Measurements from ENCODE around the gene LRRC8D.

LRRC8D gene

GRCh38 chr1:89844860-89845259 lies 24.0 kb downstream of the LRRC8D start:
- H3K27ac ChIP-seq (ENCODE audit: low read depth, low read length): 0 out of 2 replicates have a peak overlapping the region, but pooled peaks have one; percentile 56
- H3K36me3 ChIP-seq (ENCODE audit: low read length): peaks cover 10% of the 10 kb centered on the region; the same call in 1 of the 2 replicates
- H3K4me3 ChIP-seq (ENCODE audit: insufficient read depth, low read length, poor library complexity, severe bottlenecking): peak overlapping the region; percentile 75
- no peaks in the 10 kb centered on the region for H3K9me2 ChIP-seq (replicated peaks; ENCODE audit: insufficient read depth, low read length)
- peak overlapping the region; percentile 85 for H3K9ac ChIP-seq (ENCODE audit: low read length)
- no peaks in the 10 kb centered on the region for H3K9me3 ChIP-seq (ENCODE audit: insufficient read depth, low read length)
- no peak overlapping the region for H2AFZ ChIP-seq (ENCODE audit: low read depth, low read length, severe bottlenecking)
- H3K4me2 ChIP-seq (ENCODE audit: low read depth, low read length, poor library complexity, severe bottlenecking): peak overlapping the region; percentile 98
- peaks cover 13% of the 10 kb centered on the region; the same call in 1 of the 2 replicates for H3F3A ChIP-seq (ENCODE audit: insufficient read depth)
- H4K20me1 ChIP-seq (ENCODE audit: low read depth, low read length): no peaks in the 10 kb centered on the region
- no peaks in the 10 kb centered on the region for H3K27me3 ChIP-seq (ENCODE audit: low read length)
- H3K79me2 ChIP-seq (ENCODE audit: insufficient read depth, low read length): peaks cover 42% of the 10 kb centered on the region
- no peak for TF ChIP-seq CTCF (IDR thresholded peaks at IDR 0.05; ENCODE audit: insufficient read depth, low read length, poor library complexity, severe bottlenecking)
- no peak for TF ChIP-seq EZH2phosphoT487 (conservative IDR thresholded peaks at IDR 0.05; ENCODE audit: low read length)

GRCh38 chr1:89847191-89847729 lies 26.4 kb downstream of the LRRC8D start:
- Histone ChIP-seq H3K36me3 (ENCODE audit: low read length) (peaks cover 18% of the 10 kb centered on the region; the same call in 1 of the 2 replicates), H3F3A (ENCODE audit: insufficient read depth) (peaks cover 11% of the 10 kb centered on the region; the same call in 1 of the 2 replicates), H3K9ac (ENCODE audit: low read length) (no peak overlapping the region), H3K4me2 (ENCODE audit: low read depth, low read length, poor library complexity, severe bottlenecking) (peak overlapping the region; percentile 15), H3K9me3 (ENCODE audit: insufficient read depth, low read length) (no peaks in the 10 kb centered on the region), H3K27me3 (ENCODE audit: low read length) (no peaks in the 10 kb centered on the region), H3K9me2 (replicated peaks; ENCODE audit: insufficient read depth, low read length) (no peaks in the 10 kb centered on the region), H4K20me1 (ENCODE audit: low read depth, low read length) (no peaks in the 10 kb centered on the region), H3K4me3 (ENCODE audit: insufficient read depth, low read length, poor library complexity, severe bottlenecking) (no peak overlapping the region), H3K79me2 (ENCODE audit: insufficient read depth, low read length) (peaks cover 61% of the 10 kb centered on the region), H2AFZ (ENCODE audit: low read depth, low read length, severe bottlenecking) (no peak overlapping the region), H3K27ac (ENCODE audit: low read depth, low read length) (no peak overlapping the region)
- no peak for TF ChIP-seq CTCF (IDR thresholded peaks at IDR 0.05; ENCODE audit: insufficient read depth, low read length, poor library complexity, severe bottlenecking)
- no peak for TF ChIP-seq EZH2phosphoT487 (conservative IDR thresholded peaks at IDR 0.05; ENCODE audit: low read length)

- Histone ChIP-seq H3K27ac (ENCODE audit: low read depth, low read length) (no peak overlapping the region), H3K9ac (ENCODE audit: low read length) (no peak overlapping the region), H2AFZ (ENCODE audit: low read depth, low read length, severe bottlenecking) (no peak overlapping the region), H3K4me3 (ENCODE audit: insufficient read depth, low read length, poor library complexity, severe bottlenecking) (no peak overlapping the region), H3K9me3 (ENCODE audit: insufficient read depth, low read length) (no peaks in the 10 kb centered on the region), H3K79me2 (ENCODE audit: insufficient read depth, low read length) (peaks cover 67% of the 10 kb centered on the region), H3K36me3 (ENCODE audit: low read length) (peaks cover 19% of the 10 kb centered on the region; the same call in 1 of the 2 replicates), H3K4me2 (ENCODE audit: low read depth, low read length, poor library complexity, severe bottlenecking) (no peak overlapping the region), H3K9me2 (replicated peaks; ENCODE audit: insufficient read depth, low read length) (no peaks in the 10 kb centered on the region), H3F3A (ENCODE audit: insufficient read depth) (0 out of 2 replicates have a peak, but pooled peaks cover 6% of the 10 kb centered on the region), H4K20me1 (ENCODE audit: low read depth, low read length) (no peaks in the 10 kb centered on the region; the same call in 1 of the 2 replicates), H3K27me3 (ENCODE audit: low read length) (no peaks in the 10 kb centered on the region)
- no peak for TF ChIP-seq CTCF (IDR thresholded peaks at IDR 0.05; ENCODE audit: insufficient read depth, low read length, poor library complexity, severe bottlenecking)
- TF ChIP-seq EZH2phosphoT487 (conservative IDR thresholded peaks at IDR 0.05; ENCODE audit: low read length): no peak
These were observed 30.1 kb downstream of the LRRC8D start for GRCh38 chr1:89850844-89851415.

Measured in SU-DHL-6 (cell line).